SW480 (cell line): ENCODE results near the gene PDCD2L.
"Not testable (repeated sequence)": the region's sequence is repeated elsewhere in the genome, so short reads cannot be mapped to it uniquely, and the experiment has no call there.

Experiments
- DNase-seq: peaks from one replicate; pipeline ENCODE4 v3.0.0-alpha.2; 2016; ENCODE audit warnings: low spot score

PDCD2L gene, protein sequence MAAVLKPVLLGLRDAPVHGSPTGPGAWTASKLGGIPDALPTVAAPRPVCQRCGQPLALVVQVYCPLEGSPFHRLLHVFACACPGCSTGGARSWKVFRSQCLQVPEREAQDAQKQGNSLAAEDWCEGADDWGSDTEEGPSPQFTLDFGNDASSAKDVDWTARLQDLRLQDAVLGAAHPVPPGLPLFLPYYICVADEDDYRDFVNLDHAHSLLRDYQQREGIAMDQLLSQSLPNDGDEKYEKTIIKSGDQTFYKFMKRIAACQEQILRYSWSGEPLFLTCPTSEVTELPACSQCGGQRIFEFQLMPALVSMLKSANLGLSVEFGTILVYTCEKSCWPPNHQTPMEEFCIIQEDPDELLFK

DNA sequence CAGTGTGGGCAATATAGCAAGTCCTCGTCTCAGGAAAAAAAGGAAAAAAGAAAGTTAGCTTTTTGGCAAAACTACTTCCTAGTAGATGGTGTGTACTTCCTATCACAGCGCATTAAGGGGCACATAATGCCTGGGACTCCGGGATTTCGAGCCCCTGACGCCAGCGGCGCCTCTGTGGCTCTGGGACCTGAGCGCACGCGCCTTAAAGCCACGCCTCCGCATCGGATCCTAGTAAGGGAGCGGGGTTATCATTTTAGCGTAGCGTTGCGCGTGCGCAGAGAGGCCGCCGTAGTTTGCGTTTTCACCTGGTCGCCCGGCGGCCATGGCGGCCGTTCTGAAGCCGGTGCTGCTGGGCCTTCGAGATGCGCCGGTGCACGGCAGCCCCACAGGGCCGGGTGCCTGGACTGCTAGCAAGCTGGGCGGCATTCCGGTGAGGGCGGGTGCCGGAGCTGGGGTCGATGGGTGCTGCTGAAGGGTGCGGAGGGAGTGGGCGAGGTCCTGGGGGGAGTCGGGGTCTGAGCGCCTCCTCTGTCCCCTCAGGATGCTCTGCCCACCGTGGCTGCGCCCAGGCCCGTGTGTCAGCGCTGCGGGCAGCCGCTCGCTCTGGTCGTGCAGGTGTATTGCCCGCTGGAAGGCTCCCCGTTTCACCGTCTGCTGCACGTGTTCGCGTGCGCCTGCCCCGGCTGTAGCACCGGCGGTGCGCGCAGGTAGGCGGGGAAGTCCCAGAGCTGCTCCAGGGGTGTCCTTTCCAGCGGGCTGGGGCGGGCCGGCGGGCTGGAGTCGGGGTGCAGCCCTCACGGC lies at the start of gene PDCD2L:
Gene PDCD2L, plus strand, starts transcription at position 291 of the 801 bp plus-strand sequence. Its CDS starts 32 bp downstream, at position 323.
- DNase-seq: peak; percentile 96

DNA sequence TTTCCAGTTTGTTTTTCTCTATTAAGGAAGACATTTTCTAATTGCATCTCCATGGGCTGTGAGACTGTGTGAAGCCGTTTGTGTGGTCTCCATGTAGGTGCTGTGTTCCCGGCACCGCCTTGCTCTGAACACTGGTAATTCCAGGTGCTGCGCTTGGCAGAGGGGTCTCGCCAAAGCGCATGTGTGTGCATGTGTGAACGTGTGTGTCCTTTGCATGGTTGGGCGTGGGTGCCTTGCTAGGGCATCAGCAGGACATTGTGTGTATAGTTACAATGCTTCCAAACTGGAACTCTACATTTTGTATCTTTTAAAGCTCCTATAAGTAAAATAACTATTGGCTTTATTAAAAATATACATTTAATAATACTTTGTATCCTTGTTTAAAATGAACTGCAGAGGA lies 49.0 kb upstream of the PDCD2L start:
- no peak for DNase-seq

GRCh38 chr19:34356875-34357274 lies 47.3 kb upstream of the PDCD2L start:
- DNase-seq: no peak

- no peak for DNase-seq
Observed at GRCh38 chr19:34357431-34357830, 46.8 kb upstream of the PDCD2L start.

- peak; percentile 99 for DNase-seq
Observed at GRCh38 chr19:34359140-34359953, 44.9 kb upstream of the PDCD2L start.

DNA sequence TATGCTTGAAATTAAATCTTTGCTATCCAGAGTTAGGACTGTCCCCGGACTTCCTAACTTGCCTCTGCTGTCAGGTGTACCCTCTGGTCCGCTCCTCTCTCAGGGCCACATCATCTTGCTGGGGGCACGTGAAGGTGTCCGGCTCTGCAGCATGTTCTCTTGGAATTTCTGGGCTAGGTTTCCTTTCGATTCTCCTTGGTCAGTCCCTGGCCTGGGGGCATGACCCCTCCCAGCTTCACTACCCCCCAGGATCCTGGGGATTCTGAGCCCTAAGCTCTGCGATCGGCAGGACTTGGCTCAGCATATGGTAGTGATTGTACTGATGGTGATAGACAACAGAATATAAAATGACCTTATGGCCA lies 44.3 kb upstream of the PDCD2L start:
- no peak for DNase-seq

- DNase-seq: no peak
Observed at GRCh38 chr19:34360354-34360909, 43.8 kb upstream of the PDCD2L start.

- no peak for DNase-seq
Observed at GRCh38 chr19:34362679-34363069, 41.5 kb upstream of the PDCD2L start.

GRCh38 chr19:34363094-34363493 lies 41.1 kb upstream of the PDCD2L start:
- DNase-seq: no peak

- DNase-seq: no peak
Observed at GRCh38 chr19:34363930-34364329, 40.3 kb upstream of the PDCD2L start.

- no peak for DNase-seq
Observed at GRCh38 chr19:34364462-34364829, 39.8 kb upstream of the PDCD2L start.

DNA sequence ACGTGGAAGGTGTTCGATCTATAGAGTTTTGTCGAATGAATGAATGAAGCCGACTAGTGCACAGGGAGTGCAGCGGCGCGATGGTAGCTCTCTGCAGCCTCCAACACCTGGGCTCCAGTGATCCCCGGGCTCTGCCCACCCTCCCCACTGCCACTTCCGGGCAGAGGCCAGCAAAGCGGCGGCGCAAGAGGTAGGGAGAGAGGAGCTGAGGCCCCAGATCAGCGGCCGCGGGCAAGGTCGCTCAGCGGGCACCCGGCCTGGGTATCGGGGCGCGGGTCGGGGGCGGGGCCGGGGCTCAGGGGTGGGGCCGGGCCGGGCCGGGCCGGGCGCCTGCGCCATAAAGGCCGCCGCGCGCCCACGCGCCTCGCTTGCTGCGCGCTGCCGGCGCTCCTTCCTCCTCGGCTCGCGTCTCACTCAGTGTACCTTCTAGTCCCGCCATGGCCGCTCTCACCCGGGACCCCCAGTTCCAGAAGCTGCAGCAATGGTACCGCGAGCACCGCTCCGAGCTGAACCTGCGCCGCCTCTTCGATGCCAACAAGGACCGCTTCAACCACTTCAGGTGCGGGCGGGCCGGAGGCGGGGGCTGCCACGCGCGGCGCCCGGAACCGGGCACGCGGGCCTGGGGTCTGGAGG lies 39.3 kb upstream of the PDCD2L start, which contains the start of gene GPI:
Gene GPI, plus strand, starts transcription at position 367 of the 633 bp plus-strand sequence. Its CDS starts 71 bp downstream, at position 438.
- peak; percentile 78 for DNase-seq

- DNase-seq: peak; percentile 29
Observed at GRCh38 chr19:34365463-34366401, 38.5 kb upstream of the PDCD2L start.

GRCh38 chr19:34366738-34367623 lies 37.2 kb upstream of the PDCD2L start:
- DNase-seq: no peak

GRCh38 chr19:34367624-34367957 lies 36.6 kb upstream of the PDCD2L start:
- no peak for DNase-seq

- no peak for DNase-seq
Observed at GRCh38 chr19:34368338-34368737, 35.9 kb upstream of the PDCD2L start.

- not testable (repeated sequence) for DNase-seq
Observed at GRCh38 chr19:34369166-34369565, 35.0 kb upstream of the PDCD2L start.

- no peak for DNase-seq
Observed at GRCh38 chr19:34370117-34370516, 34.1 kb upstream of the PDCD2L start.

DNA sequence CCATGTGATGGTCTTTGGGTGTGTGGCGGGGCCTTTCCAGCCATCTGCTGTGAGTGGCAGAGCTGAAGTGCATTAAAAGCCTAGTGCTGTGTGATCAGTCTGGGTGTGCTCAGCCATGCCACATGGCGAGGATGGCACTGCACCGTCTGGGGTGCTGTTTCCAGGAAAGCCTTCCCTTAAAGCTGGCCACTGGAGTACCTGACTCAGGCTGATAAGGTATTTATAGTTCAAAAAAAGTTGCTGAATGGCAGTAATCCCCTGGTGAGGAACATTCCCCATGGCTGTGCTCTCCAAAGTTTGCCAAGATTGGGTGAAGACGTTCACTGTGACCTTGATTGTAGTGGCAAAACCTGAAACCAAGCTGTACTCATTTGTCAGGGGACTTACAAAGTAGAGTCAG lies 33.2 kb upstream of the PDCD2L start:
- DNase-seq: no peak
